HepG2 (cell line): Measurements from ENCODE around the gene DIP2C. TPM values are rescaled to one million over a fixed set of nuclear protein-coding genes. Genes with fewer than 3 reads are reported as not detected.

ENCODE experiments used
- ATAC-seq: fragments of 200-7000 bp; cut with Tn5 transposase; 3 replicates; pipeline ENCODE4 v1.9.1; 2020; ENCODE audit warnings: mild to moderate bottlenecking, moderate library complexity
- BruUV-seq: library from RNA; stranded (reverse); fragments of 400-500 nt; replicated peaks from 2 replicates; lab custom pipeline; 2021; lab: Mats Ljungman, UMichigan
- CTCF ChIA-PET: fragments of 300-600 bp; formaldehyde crosslinking; extraction: SDS; loops from one replicate; lab custom pipeline; 2021; ENCODE audit warnings: low total read pairs, inconsistent platforms, low intra/inter-chr PET ratio; lab: Yijun Ruan, JAX
- POLR2A ChIA-PET: fragments of 350-600 bp; sonication (Branson Sonifier 250); formaldehyde crosslinking; loops from one replicate; lab custom pipeline; 2020; ENCODE audit warnings: antibody characterized with exemption, inconsistent platforms; lab: Yijun Ruan, JAX
- DNase-seq: peaks from one replicate; pipeline ENCODE4 v3.0.0-alpha.2; 2015; ENCODE audit warnings: low spot score
- FAIRE-seq: peaks from 3 replicates; lab custom pipeline; 2011; peaks lifted over from hg19 to GRCh38; lab: Jason Lieb, UNC
- H2AFZ ChIP-seq: one replicate; pipeline ENCODE4 v1.6.1; 2011; ENCODE audit warnings: low read length, inconsistent platforms
- H3K27ac ChIP-seq: fragments of 300-600 bp; 3 replicates; pipeline ENCODE4 v1.8.0; 2011; ENCODE audit warnings: mixed run types, mild to moderate bottlenecking, mixed read lengths, low read length, inconsistent platforms; ENCODE audit not compliant: insufficient read depth; ENCODE audit errors: extremely low read length
- H3K27me3 ChIP-seq, 2 experiments: fragments of 200-600 bp in 1 of 2; 2 replicates in 1 of 2; 3 replicates in 1 of 2; pipeline versions ENCODE4 v1.6.0 to v1.8.0; 2011; ENCODE audit warnings: low read length in 2 of 2, mild to moderate bottlenecking in 2 of 2, moderate library complexity in 2 of 2, inconsistent platforms in 1 of 2; ENCODE audit not compliant: insufficient read depth in 2 of 2, control insufficient read depth in 1 of 2
- H3K36me3 ChIP-seq, 2 experiments: fragments of 200-600 bp in 1 of 2; replicated peaks in 1 of 2; 2 replicates in 1 of 2; 3 replicates in 1 of 2; pipeline versions ENCODE4 v1.5.1 to v1.8.0; 2011; ENCODE audit warnings: low read length in 2 of 2, inconsistent platforms in 1 of 2; ENCODE audit not compliant: insufficient read depth in 2 of 2, control insufficient read depth in 1 of 2
- H3K4me1 ChIP-seq: 2 replicates; pipeline ENCODE4 v1.5.1; 2012; ENCODE audit warnings: low read length, inconsistent platforms; ENCODE audit not compliant: insufficient read depth
- H3K4me2 ChIP-seq: 2 replicates; pipeline ENCODE4 v1.6.0; 2011; ENCODE audit warnings: low read depth, low read length, inconsistent platforms
- H3K4me3 ChIP-seq, 3 experiments: fragments of 200-600 bp in 1 of 3; sonication (generic), shearing (Covaris generic) in 1 of 3; replicated peaks in 1 of 3; 2 replicates each; pipeline ENCODE4 v1.5.1; 2011 to 2016; ENCODE audit warnings: low read length in 3 of 3, inconsistent platforms in 2 of 3, low read depth in 2 of 3, mild to moderate bottlenecking in 2 of 3, control low read depth in 1 of 3, mixed read lengths in 1 of 3; ENCODE audit not compliant: insufficient read depth in 1 of 3
- H3K79me2 ChIP-seq: one replicate; pipeline ENCODE4 v1.6.1; 2011; ENCODE audit warnings: low read length, inconsistent platforms; ENCODE audit not compliant: insufficient read depth
- H3K9ac ChIP-seq: 2 replicates; pipeline ENCODE4 v1.6.0; 2011; ENCODE audit warnings: mild to moderate bottlenecking, low read depth, low read length, inconsistent platforms; ENCODE audit not compliant: insufficient read depth
- H3K9me3 ChIP-seq: 2 replicates; pipeline ENCODE4 v1.5.1; 2012; ENCODE audit warnings: mild to moderate bottlenecking, low read length
- H4K20me1 ChIP-seq: 2 replicates; pipeline ENCODE4 v1.6.0; 2011; ENCODE audit warnings: inconsistent platforms, mild to moderate bottlenecking, low read length, moderate library complexity; ENCODE audit not compliant: insufficient read depth
- FOXP1 ChIP-seq, 2 experiments: fragments of 450-650 bp in 1 of 2; IDR thresholded peaks; 2 replicates each; pipeline ENCODE4 v1.6.1; 2017 to 2018; ENCODE audit warnings: antibody characterized with exemption in 1 of 2
- GTF3A ChIP-seq: sonication (generic); formaldehyde crosslinking; conservative IDR thresholded peaks from 2 replicates; pipeline ENCODE4 v1.4.0; 2020; ENCODE audit warnings: mild to moderate bottlenecking, missing genetic modification reagents
- NRL ChIP-seq: sonication (generic); formaldehyde crosslinking; IDR thresholded peaks from 2 replicates; pipeline ENCODE4 v1.5.0; 2020; ENCODE audit warnings: missing genetic modification reagents, mild to moderate bottlenecking, moderate library complexity, borderline replicate concordance
- PAX8 ChIP-seq: sonication (generic); formaldehyde crosslinking; IDR thresholded peaks from 2 replicates; pipeline ENCODE4 v1.8.0; 2022; ENCODE audit warnings: mild to moderate bottlenecking, missing genetic modification reagents, borderline replicate concordance
- RBFOX2 ChIP-seq: fragments of 200-400 bp; formaldehyde crosslinking; IDR thresholded peaks from 2 replicates; pipeline ENCODE4 v1.6.1; 2017; ENCODE audit warnings: low read depth, mild to moderate bottlenecking, low read length
- SOX6 ChIP-seq, 2 experiments: fragments of 450-650 bp in 1 of 2; sonication (generic) in 1 of 2; formaldehyde crosslinking in 1 of 2; IDR thresholded peaks; 2 replicates each; pipeline versions ENCODE4 v1.4.0 to v1.6.1; 2017 to 2020; ENCODE audit warnings: antibody characterized with exemption in 1 of 2, mild to moderate bottlenecking in 1 of 2, missing genetic modification reagents in 1 of 2
- YEATS4 ChIP-seq: sonication (generic); formaldehyde crosslinking; IDR thresholded peaks from 2 replicates; pipeline ENCODE4 v1.4.0; 2020; ENCODE audit warnings: missing genetic modification reagents, borderline replicate concordance
- ZBTB7A ChIP-seq: sonication (generic); formaldehyde crosslinking; IDR thresholded peaks from 2 replicates; pipeline ENCODE4 v1.8.0; 2022; ENCODE audit warnings: mild to moderate bottlenecking, missing genetic modification reagents
- ZNF44 ChIP-seq: sonication (generic); formaldehyde crosslinking; IDR thresholded peaks from 2 replicates; pipeline ENCODE4 v1.5.1; 2020; ENCODE audit warnings: mild to moderate bottlenecking, missing genetic modification reagents
- ZXDC ChIP-seq: sonication (generic); formaldehyde crosslinking; IDR thresholded peaks from 2 replicates; pipeline ENCODE4 v1.5.0; 2020; ENCODE audit warnings: mild to moderate bottlenecking, missing genetic modification reagents
- WGBS: methylation state at CpG from one replicate; pipeline ENCODE4 v1.1.6; 2017; ENCODE audit warnings: low lambda C conversion rate; 5-methylcytosine and 5-hydroxymethylcytosine counted together
- in situ Hi-C: cut with HindIII; loops from 2 replicates; pipeline ENCODE4 v1.10.0; 2017; ENCODE audit warnings: low pct_unique_long_range_greater_than_20kb; ENCODE audit not compliant: extremely low pct_ligation_motif_present
- intact Hi-C: fragments of 100-400 bp; cut with micrococcal nuclease; formaldehyde crosslinking; loops from one replicate; pipeline ENCODE4 v1.10.0; 2022; ENCODE audit not compliant: unreplicated experiment
- polyA plus RNA-seq, 8 experiments: library from polyadenylated mRNA; depleted of rRNA in 3 of 8; stranded (reverse) in 7 of 8; unstranded in 1 of 8; fragments of >200 nt; fragmentation: Illumina TruSeq in 4 of 8; extraction: Trizol in 4 of 8; gene quantifications; 2 replicates each; pipeline versions ENCODE4 v1.2.1 to v1.2.3, GENCODE V29; 2011 to 2016; ENCODE audit warnings: low read depth in 4 of 8, missing spikeins in 1 of 8, mixed read lengths in 1 of 8; ENCODE audit not compliant: insufficient read depth in 1 of 8
- total RNA-seq, 5 experiments: library from RNA; depleted of rRNA; stranded (reverse); fragments of >200 nt; fragmentation: Illumina TruSeq; extraction: Trizol; gene quantifications; 2 replicates each; pipeline ENCODE4 v1.2.3, GENCODE V29; 2016; ENCODE audit warnings: low read depth in 1 of 5
- TF ChIP-seq, protein P1 (sequence below): sonication (generic); formaldehyde crosslinking; IDR thresholded peaks from 2 replicates; pipeline ENCODE4 v1.4.0; 2020; ENCODE audit warnings: mild to moderate bottlenecking, missing genetic modification reagents
- TF ChIP-seq, protein P2 (sequence below), 2 experiments: sonication (generic) in 1 of 2; formaldehyde crosslinking in 1 of 2; IDR thresholded peaks; 2 replicates each; pipeline versions ENCODE4 v1.4.0 to v1.6.1; 2018 to 2020; ENCODE audit warnings: missing genetic modification reagents in 2 of 2, borderline replicate concordance in 1 of 2, low read depth in 1 of 2, mild to moderate bottlenecking in 1 of 2, missing biosample characterization in 1 of 2

DIP2C gene
- total and polyA plus RNA-seq, 2 of the 13 experiments (the other 11 are each of a cell fraction or from before 2014, with no cell fraction given), result 2.2 to 2.7 TPM

DNA sequence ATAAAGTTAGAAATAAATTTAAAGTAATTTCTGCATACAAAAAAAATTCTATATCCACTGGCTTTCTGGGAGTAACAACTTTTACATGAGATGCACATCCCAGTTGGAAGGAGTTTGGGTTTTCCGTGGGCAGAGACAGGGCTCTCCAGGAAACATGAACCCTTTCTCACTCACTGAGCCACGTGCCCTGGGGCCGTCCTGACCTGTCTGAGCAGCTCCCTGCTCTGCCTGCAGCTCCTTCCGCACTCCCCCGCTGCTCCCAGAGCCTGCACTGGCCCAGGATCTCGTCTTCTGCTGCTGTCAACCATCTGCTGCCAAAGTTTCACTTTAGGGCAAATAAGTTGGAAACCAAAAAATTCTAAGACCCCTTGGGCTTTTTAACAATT is 169.1 kb downstream of the DIP2C start:
- TF ChIP-seq, protein P1, sequence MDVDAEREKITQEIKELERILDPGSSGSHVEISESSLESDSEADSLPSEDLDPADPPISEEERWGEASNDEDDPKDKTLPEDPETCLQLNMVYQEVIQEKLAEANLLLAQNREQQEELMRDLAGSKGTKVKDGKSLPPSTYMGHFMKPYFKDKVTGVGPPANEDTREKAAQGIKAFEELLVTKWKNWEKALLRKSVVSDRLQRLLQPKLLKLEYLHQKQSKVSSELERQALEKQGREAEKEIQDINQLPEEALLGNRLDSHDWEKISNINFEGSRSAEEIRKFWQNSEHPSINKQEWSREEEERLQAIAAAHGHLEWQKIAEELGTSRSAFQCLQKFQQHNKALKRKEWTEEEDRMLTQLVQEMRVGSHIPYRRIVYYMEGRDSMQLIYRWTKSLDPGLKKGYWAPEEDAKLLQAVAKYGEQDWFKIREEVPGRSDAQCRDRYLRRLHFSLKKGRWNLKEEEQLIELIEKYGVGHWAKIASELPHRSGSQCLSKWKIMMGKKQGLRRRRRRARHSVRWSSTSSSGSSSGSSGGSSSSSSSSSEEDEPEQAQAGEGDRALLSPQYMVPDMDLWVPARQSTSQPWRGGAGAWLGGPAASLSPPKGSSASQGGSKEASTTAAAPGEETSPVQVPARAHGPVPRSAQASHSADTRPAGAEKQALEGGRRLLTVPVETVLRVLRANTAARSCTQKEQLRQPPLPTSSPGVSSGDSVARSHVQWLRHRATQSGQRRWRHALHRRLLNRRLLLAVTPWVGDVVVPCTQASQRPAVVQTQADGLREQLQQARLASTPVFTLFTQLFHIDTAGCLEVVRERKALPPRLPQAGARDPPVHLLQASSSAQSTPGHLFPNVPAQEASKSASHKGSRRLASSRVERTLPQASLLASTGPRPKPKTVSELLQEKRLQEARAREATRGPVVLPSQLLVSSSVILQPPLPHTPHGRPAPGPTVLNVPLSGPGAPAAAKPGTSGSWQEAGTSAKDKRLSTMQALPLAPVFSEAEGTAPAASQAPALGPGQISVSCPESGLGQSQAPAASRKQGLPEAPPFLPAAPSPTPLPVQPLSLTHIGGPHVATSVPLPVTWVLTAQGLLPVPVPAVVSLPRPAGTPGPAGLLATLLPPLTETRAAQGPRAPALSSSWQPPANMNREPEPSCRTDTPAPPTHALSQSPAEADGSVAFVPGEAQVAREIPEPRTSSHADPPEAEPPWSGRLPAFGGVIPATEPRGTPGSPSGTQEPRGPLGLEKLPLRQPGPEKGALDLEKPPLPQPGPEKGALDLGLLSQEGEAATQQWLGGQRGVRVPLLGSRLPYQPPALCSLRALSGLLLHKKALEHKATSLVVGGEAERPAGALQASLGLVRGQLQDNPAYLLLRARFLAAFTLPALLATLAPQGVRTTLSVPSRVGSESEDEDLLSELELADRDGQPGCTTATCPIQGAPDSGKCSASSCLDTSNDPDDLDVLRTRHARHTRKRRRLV, result no peak
- TF ChIP-seq SOX6 (IDR thresholded peaks at IDR 0.05), result no peak
- no peak for TF ChIP-seq SOX6 (CRISPR knock-in tag; IDR thresholded peaks at IDR 0.05)
- no peak for TF ChIP-seq ZNF44 (CRISPR knock-in tag)
- no peak for TF ChIP-seq GTF3A (CRISPR knock-in tag)
- TF ChIP-seq FOXP1 (IDR thresholded peaks at IDR 0.05), result no peak
- no peak for TF ChIP-seq FOXP1 (CRISPR knock-in tag; IDR thresholded peaks at IDR 0.05)
- TF ChIP-seq, protein P2, sequence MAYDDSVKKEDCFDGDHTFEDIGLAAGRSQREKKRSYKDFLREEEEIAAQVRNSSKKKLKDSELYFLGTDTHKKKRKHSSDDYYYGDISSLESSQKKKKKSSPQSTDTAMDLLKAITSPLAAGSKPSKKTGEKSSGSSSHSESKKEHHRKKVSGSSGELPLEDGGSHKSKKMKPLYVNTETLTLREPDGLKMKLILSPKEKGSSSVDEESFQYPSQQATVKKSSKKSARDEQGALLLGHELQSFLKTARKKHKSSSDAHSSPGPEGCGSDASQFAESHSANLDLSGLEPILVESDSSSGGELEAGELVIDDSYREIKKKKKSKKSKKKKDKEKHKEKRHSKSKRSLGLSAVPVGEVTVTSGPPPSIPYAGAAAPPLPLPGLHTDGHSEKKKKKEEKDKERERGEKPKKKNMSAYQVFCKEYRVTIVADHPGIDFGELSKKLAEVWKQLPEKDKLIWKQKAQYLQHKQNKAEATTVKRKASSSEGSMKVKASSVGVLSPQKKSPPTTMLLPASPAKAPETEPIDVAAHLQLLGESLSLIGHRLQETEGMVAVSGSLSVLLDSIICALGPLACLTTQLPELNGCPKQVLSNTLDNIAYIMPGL (CRISPR knock-in tag; IDR thresholded peaks at IDR 0.05; ENCODE audit: borderline replicate concordance in 1 of 2, low read depth in 1 of 2), result no peak
- TF ChIP-seq ZXDC, result no peak
- no peak for TF ChIP-seq NRL
- TF ChIP-seq PAX8 (CRISPR knock-in tag), result no peak
- TF ChIP-seq RBFOX2, result no peak
- TF ChIP-seq ZBTB7A (CRISPR knock-in tag), result no peak
- no peak for TF ChIP-seq YEATS4 (CRISPR knock-in tag)
- no peak for DNase-seq
- Histone ChIP-seq H3K4me1 (peaks cover 7% of the 10 kb centered on the region; the same call in 1 of the 2 replicates), H3K27me3 (no peaks in the 10 kb centered on the region), H3K9me3 (no peaks in the 10 kb centered on the region), H3K4me2 (no peak overlapping the region), H3K36me3 (no peaks in the 10 kb centered on the region), H3K9ac (no peak overlapping the region), H3K79me2 (no peaks in the 10 kb centered on the region), H3K4me3 (no peak overlapping the region), H2AFZ (no peak overlapping the region), H3K27ac (no peak overlapping the region), H4K20me1 (no peaks in the 10 kb centered on the region)
- no TSS peak for BruUV-seq
- intact Hi-C loops, result no loop called here
- in situ Hi-C loops, result no loop called here
- WGBS, result 90% methylated on average over 6 of the region's 6 CpGs
- ATAC-seq, result no peak
- POLR2A ChIA-PET, result no interaction called here
- CTCF ChIA-PET, result no interaction called here
- FAIRE-seq, result no peak
